CD4-positive, alpha-beta memory T cell (primary cell): ENCODE measurements around the gene MICOS13. TPM values are rescaled to one million over a fixed set of nuclear protein-coding genes. Genes with fewer than 3 reads are reported as not detected.
A peak's percentile ranks its signal among the peaks of the same experiment; 100 is the strongest.

Experiments used
- CTCF ChIA-PET: fragments of 350-600 bp; sonication (Branson Sonifier 250); formaldehyde crosslinking; loops from one replicate; lab custom pipeline; 2021; ENCODE audit warnings: inconsistent platforms; ENCODE audit not compliant: partially characterized antibody; lab: Charles Lee
- POLR2A ChIA-PET: fragments of 350-600 bp; sonication (Branson Sonifier 250); formaldehyde crosslinking; loops from one replicate; lab custom pipeline; 2021; ENCODE audit not compliant: partially characterized antibody; lab: Charles Lee
- DNase-seq, 5 donors: peaks; one replicate each; pipeline versions ENCODE4 v3.0.0 to v3.0.0-alpha.2; 2020 to 2022; ENCODE audit warnings: mixed read lengths in 1 of 5
- H3K27ac ChIP-seq: one replicate; pipeline ENCODE4 v1.7.0; 2013; ENCODE audit warnings: low read depth, low read length
- H3K27me3 ChIP-seq: 2 replicates; pipeline ENCODE4 v1.7.0; 2013; ENCODE audit warnings: mild to moderate bottlenecking, low read length, moderate library complexity; ENCODE audit not compliant: insufficient read depth
- H3K36me3 ChIP-seq: 2 replicates; pipeline ENCODE4 v1.7.0; 2013; ENCODE audit warnings: mild to moderate bottlenecking, low read length, moderate library complexity; ENCODE audit not compliant: insufficient read depth
- H3K4me1 ChIP-seq: 2 replicates; pipeline ENCODE4 v1.7.0; 2013; ENCODE audit warnings: mild to moderate bottlenecking, low read length, moderate library complexity; ENCODE audit not compliant: insufficient read depth
- H3K4me3 ChIP-seq, 2 donors: one replicate each; pipeline ENCODE4 v1.7.0; 2013; ENCODE audit warnings: low read length in 2 of 2, mild to moderate bottlenecking in 1 of 2
- H3K9me3 ChIP-seq, 2 donors: one replicate each; pipeline ENCODE4 v1.7.0; 2013; ENCODE audit warnings: low read length in 2 of 2, control low read depth in 1 of 2; ENCODE audit not compliant: control insufficient read depth in 1 of 2
- H3K27ac Mint-ChIP-seq, 7 donors: one replicate each; pipeline ENCODE4 v1.8.0; 2020 to 2021; ENCODE audit warnings: mixed read lengths in 7 of 7, mild to moderate bottlenecking in 6 of 7, inconsistent platforms in 3 of 7, moderate library complexity in 3 of 7
- H3K27me3 Mint-ChIP-seq, 2 donors: one replicate each; pipeline ENCODE4 v1.8.0; 2020 to 2021; ENCODE audit warnings: mixed read lengths in 2 of 2
- H3K36me3 Mint-ChIP-seq, 2 donors: one replicate each; pipeline ENCODE4 v1.8.0; 2020 to 2021; ENCODE audit warnings: mixed read lengths in 2 of 2, inconsistent platforms in 1 of 2, mild to moderate bottlenecking in 1 of 2
- H3K4me1 Mint-ChIP-seq, 4 donors: one replicate each; pipeline ENCODE4 v1.8.0; 2020 to 2021; ENCODE audit warnings: mixed read lengths in 4 of 4, mild to moderate bottlenecking in 1 of 4
- H3K4me3 Mint-ChIP-seq, 8 donors: one replicate each; pipeline ENCODE4 v1.8.0; 2020 to 2021; ENCODE audit warnings: mixed read lengths in 8 of 8, mild to moderate bottlenecking in 7 of 8, moderate library complexity in 6 of 8, inconsistent platforms in 3 of 8
- H3K9me3 Mint-ChIP-seq, 8 donors: one replicate each; pipeline ENCODE4 v1.8.0; 2020 to 2021; ENCODE audit warnings: mixed read lengths in 8 of 8, mild to moderate bottlenecking in 5 of 8, inconsistent platforms in 3 of 8, moderate library complexity in 1 of 8
- intact Hi-C: fragments of 100-400 bp; cut with micrococcal nuclease; formaldehyde crosslinking; loops from one replicate; pipeline ENCODE4 v1.15.1; 2023
- polyA plus RNA-seq, 2 donors: library from polyadenylated mRNA; unstranded; fragments of 300-500 nt; fragmentation: Illumina TruSeq; gene quantifications; one replicate each; pipeline ENCODE4 v1.2.3, GENCODE V29; 2021
- total RNA-seq, 2 experiments: library from RNA; stranded (reverse); gene quantifications; one replicate each; pipeline ENCODE4 v1.2.3, GENCODE V29; 2021

MICOS13 gene
- total and polyA plus RNA-seq, 4 experiments from 2014 or later: 40.5 to 114 (median 77.3) TPM

DNA sequence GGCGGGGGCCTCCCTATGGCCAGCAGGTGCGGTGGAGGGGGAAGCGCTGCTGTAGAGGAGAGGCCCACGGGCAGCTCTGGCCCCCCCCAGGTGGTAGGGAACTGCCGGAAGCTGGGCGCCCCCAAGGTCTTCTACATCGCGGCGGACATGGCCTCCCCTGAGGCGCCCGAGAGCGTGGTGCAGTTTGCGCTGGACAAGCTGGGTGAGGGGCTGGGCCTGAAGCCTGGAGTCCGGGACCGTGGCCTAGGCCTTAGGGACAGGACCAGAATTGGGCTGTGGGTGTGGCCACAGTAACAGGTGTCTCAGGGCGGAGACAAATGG is 6.0 kb upstream of the MICOS13 start:
- DNase-seq: no peak
- Mint-ChIP-seq H3K9me3 (peaks cover 0 to 5% (median 0%) of the 10 kb centered on the region in 8 donors), H3K4me1 (peaks cover 25 to 52% (median 35%) of the 10 kb centered on the region in 4 donors), H3K27ac (peak overlapping the region; percentile 86 to 95 (median 91)), H3K36me3 (peaks cover 0 to 18% of the 10 kb centered on the region in 2 donors), H3K27me3 (no peaks in the 10 kb centered on the region), H3K4me3 (peak overlapping the region; percentile 81 to 88 (median 83))
- POLR2A ChIA-PET: interaction anchor here (1.0 to 3.4 kb wide), 5 partner anchors 8 to 218 kb away, joined by 4 to 28 read pairs (median 5); partner anchors contain the start of genes CATSPERD, LONP1, SAFB and SAFB2
- Histone ChIP-seq H3K4me3 (peak overlapping the region in 1 of 2 donors; percentile 61), H3K4me1 (peaks cover 22% of the 10 kb centered on the region), H3K27ac (peak overlapping the region; percentile 67), H3K9me3 (no peaks in the 10 kb centered on the region), H3K36me3 (no peaks in the 10 kb centered on the region), H3K27me3 (no peaks in the 10 kb centered on the region)
- intact Hi-C loops: no loop called here
- CTCF ChIA-PET: interaction anchor here (1.5 to 3.6 kb wide), 5 partner anchors 10 to 218 kb away, joined by 3 to 18 read pairs (median 7); partner anchors contain the start of genes CATSPERD, LONP1, SAFB and SAFB2

GRCh38 chr19:5684694-5685430 is 4.5 kb upstream of the MICOS13 start:
- peak overlapping the region in 3 of 7 donors; percentile 12 to 89 (median 69) for H3K27ac Mint-ChIP-seq
- ChIA-PET POLR2A (interaction anchor here (3.4 kb wide), 1 partner anchor 62 kb away, joined by 25 read pairs; the partner anchor contains the start of genes SAFB and SAFB2), CTCF (interaction anchor here (2.8 to 3.6 kb wide), 2 partner anchors 36 to 63 kb away, joined by 18 read pairs; partner anchors contain the start of genes CATSPERD, LONP1, SAFB and SAFB2)
- peaks cover 0 to 3% (median 0%) of the 10 kb centered on the region in 8 donors for H3K9me3 Mint-ChIP-seq
- DNase-seq: no peak
- H3K4me3 Mint-ChIP-seq: peak overlapping the region in 2 of 8 donors; percentile 6 to 20
- intact Hi-C loops: no loop called here
- H3K4me1 Mint-ChIP-seq: peaks cover 17 to 50% (median 34%) of the 10 kb centered on the region in 4 donors
- H3K27me3 Mint-ChIP-seq: no peaks in the 10 kb centered on the region
- H3K27me3 ChIP-seq: no peaks in the 10 kb centered on the region
- peaks cover 0 to 8% of the 10 kb centered on the region in 2 donors for H3K36me3 Mint-ChIP-seq
- no peaks in the 10 kb centered on the region for H3K9me3 ChIP-seq
- no peaks in the 10 kb centered on the region for H3K36me3 ChIP-seq
- no peak overlapping the region for H3K27ac ChIP-seq
- H3K4me1 ChIP-seq: peaks cover 27% of the 10 kb centered on the region
- H3K4me3 ChIP-seq: no peak overlapping the region

DNA sequence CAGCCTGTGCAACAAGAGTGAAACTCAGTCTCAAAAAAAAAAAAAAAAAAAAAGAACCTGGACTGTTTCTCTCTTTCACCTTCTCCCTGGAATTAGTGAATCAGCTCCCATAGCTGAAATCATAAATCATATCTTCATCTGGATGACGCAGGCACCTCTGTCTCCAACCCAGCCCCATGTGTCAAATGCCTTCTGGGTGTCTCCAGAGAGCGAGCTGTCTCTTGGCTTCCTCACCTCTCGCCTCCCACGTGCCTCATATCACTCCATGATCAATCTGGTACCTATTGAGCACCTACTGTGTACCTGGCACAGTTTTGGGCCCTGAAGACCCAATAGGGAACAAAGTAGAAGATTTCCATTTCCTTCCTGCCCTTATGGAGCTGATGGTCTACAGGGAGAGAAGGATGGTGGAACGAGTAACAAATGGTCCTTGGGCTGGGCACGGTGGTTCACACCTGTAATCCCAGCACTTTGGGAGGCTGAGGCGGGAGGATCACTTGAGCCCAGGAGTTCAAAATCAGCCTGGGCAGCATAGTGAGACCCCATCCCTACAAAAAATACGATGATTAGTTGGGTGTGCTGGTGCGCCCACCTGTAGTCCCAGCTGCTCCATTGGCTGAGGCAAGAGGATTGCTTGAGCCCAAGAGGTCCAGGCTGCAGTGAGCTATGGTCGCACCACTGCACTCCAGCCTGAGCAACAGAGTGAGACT is 3.0 kb upstream of the MICOS13 start:
- intact Hi-C loops: no loop called here
- H3K36me3 Mint-ChIP-seq: peaks cover 0 to 6% of the 10 kb centered on the region in 2 donors
- ChIA-PET POLR2A (interaction anchor here (1.2 to 2.1 kb wide), 3 partner anchors 8 to 61 kb away, joined by 4 to 7 read pairs (median 6); partner anchors contain the start of genes CATSPERD, LONP1, SAFB and SAFB2), CTCF (no interaction called here)
- Histone ChIP-seq H3K27ac (no peak overlapping the region), H3K9me3 (no peaks in the 10 kb centered on the region), H3K36me3 (no peaks in the 10 kb centered on the region), H3K4me1 (peaks cover 33% of the 10 kb centered on the region), H3K27me3 (no peaks in the 10 kb centered on the region), H3K4me3 (no peak overlapping the region)
- peak overlapping the region in 4 of 7 donors; percentile 19 to 66 (median 40) for H3K27ac Mint-ChIP-seq
- DNase-seq: no peak
- H3K4me1 Mint-ChIP-seq: peaks cover 23 to 54% (median 36%) of the 10 kb centered on the region in 4 donors
- peak overlapping the region in 3 of 8 donors; percentile 9 to 60 (median 13) for H3K4me3 Mint-ChIP-seq
- peaks cover 0 to 3% (median 0%) of the 10 kb centered on the region in 8 donors for H3K9me3 Mint-ChIP-seq
- no peaks in the 10 kb centered on the region for H3K27me3 Mint-ChIP-seq

DNA sequence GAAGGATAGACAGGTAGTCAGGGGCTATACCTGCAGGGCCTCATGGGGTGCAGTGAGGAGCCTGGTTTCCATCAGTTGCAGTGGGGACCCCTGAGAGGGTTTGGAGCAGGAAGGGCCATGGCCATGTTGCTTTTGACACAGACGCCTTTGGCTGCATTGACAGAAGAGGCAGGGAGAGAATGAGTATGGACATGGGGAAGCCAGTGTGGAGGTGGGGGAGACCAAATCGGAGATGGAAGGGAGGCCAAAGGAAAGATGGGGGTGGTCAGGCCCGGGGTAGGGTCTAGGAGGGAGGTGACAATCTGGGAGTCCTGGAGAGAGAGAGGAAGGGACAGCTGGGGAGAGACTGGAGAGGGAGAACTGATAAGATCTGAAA is 1.8 kb upstream of the MICOS13 start:
- peak overlapping the region in 7 of 8 donors; percentile 39 to 94 (median 81) for H3K4me3 Mint-ChIP-seq
- H3K27ac Mint-ChIP-seq: peak overlapping the region; percentile 66 to 92 (median 87)
- H3K36me3 Mint-ChIP-seq: peaks cover 0 to 6% of the 10 kb centered on the region in 2 donors
- Histone ChIP-seq H3K4me1 (peaks cover 25% of the 10 kb centered on the region), H3K36me3 (no peaks in the 10 kb centered on the region), H3K27ac (no peak overlapping the region), H3K27me3 (no peaks in the 10 kb centered on the region), H3K9me3 (no peaks in the 10 kb centered on the region), H3K4me3 (no peak overlapping the region)
- H3K9me3 Mint-ChIP-seq: peaks cover 0 to 3% (median 0%) of the 10 kb centered on the region in 8 donors
- intact Hi-C loops: no loop called here
- ChIA-PET POLR2A (interaction anchor here (1.4 to 2.1 kb wide), 3 partner anchors 8 to 59 kb away, joined by 6 to 7 read pairs (median 6); partner anchors contain the start of genes RPL36, SAFB and SAFB2), CTCF (interaction anchor here (1.0 to 1.2 kb wide), 3 partner anchors 8 to 39 kb away, joined by 3 to 6 read pairs (median 6); partner anchors contain the start of genes CATSPERD and RPL36)
- H3K27me3 Mint-ChIP-seq: no peaks in the 10 kb centered on the region
- no peak for DNase-seq
- H3K4me1 Mint-ChIP-seq: peaks cover 22 to 50% (median 33%) of the 10 kb centered on the region in 4 donors

- Mint-ChIP-seq H3K9me3 (peaks cover 0 to 3% (median 0%) of the 10 kb centered on the region in 8 donors), H3K4me1 (peaks cover 21 to 49% (median 32%) of the 10 kb centered on the region in 4 donors), H3K36me3 (peaks cover 0 to 5% of the 10 kb centered on the region in 2 donors), H3K27ac (peak overlapping the region; percentile 66 to 93 (median 92)), H3K27me3 (no peaks in the 10 kb centered on the region), H3K4me3 (peak overlapping the region; percentile 35 to 94 (median 82))
- Histone ChIP-seq H3K4me3 (peak overlapping the region; percentile 52 to 96), H3K9me3 (no peaks in the 10 kb centered on the region), H3K4me1 (peaks cover 24% of the 10 kb centered on the region), H3K27me3 (no peaks in the 10 kb centered on the region), H3K36me3 (no peaks in the 10 kb centered on the region), H3K27ac (peak overlapping the region; percentile 87)
- ChIA-PET POLR2A (interaction anchor here (1.4 to 2.1 kb wide), 3 partner anchors 8 to 59 kb away, joined by 6 to 7 read pairs (median 6); partner anchors contain the start of genes RPL36, SAFB and SAFB2), CTCF (interaction anchor here (1.0 to 1.2 kb wide), 3 partner anchors 8 to 40 kb away, joined by 3 to 6 read pairs (median 6); partner anchors contain the start of genes CATSPERD and RPL36)
- intact Hi-C loops: loop anchor here (2.0 kb wide), 1 partner anchor 297 kb away; the partner anchor contains the start of gene RANBP3
- DNase-seq: no peak
These were observed 1.2 kb upstream of the MICOS13 start for GRCh38 chr19:5681391-5682106.

GRCh38 chr19:5680084-5680436 is 256 bp downstream of the MICOS13 start:
- H3K36me3 Mint-ChIP-seq: peaks cover 0 to 4% of the 10 kb centered on the region in 2 donors
- DNase-seq: peak in 1 of 5 donors; percentile 48
- Histone ChIP-seq H3K9me3 (no peaks in the 10 kb centered on the region), H3K36me3 (no peaks in the 10 kb centered on the region), H3K27me3 (no peaks in the 10 kb centered on the region), H3K4me3 (peak overlapping the region; percentile 62 to 96), H3K27ac (peak overlapping the region; percentile 87), H3K4me1 (peaks cover 21% of the 10 kb centered on the region)
- peak overlapping the region; percentile 94 to 100 (median 99) for H3K27ac Mint-ChIP-seq
- H3K4me1 Mint-ChIP-seq: peaks cover 18 to 41% (median 26%) of the 10 kb centered on the region in 4 donors
- ChIA-PET POLR2A (interaction anchor here (0.6 to 2.8 kb wide), 5 partner anchors 10 to 57 kb away, joined by 3 to 13 read pairs (median 4); partner anchors contain the start of genes RPL36 and SAFB), CTCF (no interaction called here)
- peaks cover 0 to 6% (median 0%) of the 10 kb centered on the region in 8 donors for H3K9me3 Mint-ChIP-seq
- no peaks in the 10 kb centered on the region for H3K27me3 Mint-ChIP-seq
- peak overlapping the region; percentile 87 to 98 (median 93) for H3K4me3 Mint-ChIP-seq
- intact Hi-C loops: loop anchor here (1.0 to 2.0 kb wide), 6 partner anchors 10 to 299 kb away; partner anchors contain the start of genes CATSPERD, LONP1, RANBP3 and RPL36
